ENCODE data around the gene KIF4A.
A peak's percentile ranks its signal among the peaks of the same experiment; 100 is the strongest.
"Not testable (repeated sequence)": the region's sequence is repeated elsewhere in the genome, so short reads cannot be mapped to it uniquely, and the experiment has no call there.

The KIF4A gene

GRCh38 chrX:70281951-70282350 lies 8.0 kb upstream of the KIF4A start, which contains the start of gene RAB41:
RAB41 (plus strand) TSS chrX:70282172; CDS start chrX:70282218, 46 bp downstream.
- no peak for DNase-seq (ENCODE audit: low read depth, low spot score)
- no peak within 1 kb of the TSS for H3K4me3 ChIP-seq (ENCODE audit: low read length)

GRCh38 chrX:70289168-70289792 lies 624 bp upstream of the KIF4A start:
- peak overlapping the region; percentile 77 for H3K4me3 ChIP-seq (ENCODE audit: low read length)
- DNase-seq (ENCODE audit: low read depth, low spot score) = no peak

- no peak overlapping the region for H3K4me3 ChIP-seq (ENCODE audit: low read length)
- DNase-seq (ENCODE audit: low read depth, low spot score) = no peak
Observed at GRCh38 chrX:70292788-70293187, 2.9 kb downstream of the KIF4A start.

- no peak overlapping the region for H3K4me3 ChIP-seq (ENCODE audit: low read length)
- DNase-seq (ENCODE audit: low read depth, low spot score) = no peak
Observed at GRCh38 chrX:70293621-70294020, 3.7 kb downstream of the KIF4A start.

- H3K4me3 ChIP-seq (ENCODE audit: low read length) = no peak overlapping the region
- DNase-seq (ENCODE audit: low read depth, low spot score) = no peak
Observed at GRCh38 chrX:70301716-70302115, 11.8 kb downstream of the KIF4A start.

- H3K4me3 ChIP-seq (ENCODE audit: low read length) = no peak overlapping the region
- no peak for DNase-seq (ENCODE audit: low read depth, low spot score)
Observed at GRCh38 chrX:70313503-70313902, 23.6 kb downstream of the KIF4A start.

- H3K4me3 ChIP-seq (ENCODE audit: low read length) = no peak overlapping the region
- no peak for DNase-seq (ENCODE audit: low read depth, low spot score)
Observed at GRCh38 chrX:70322784-70323183, 32.9 kb downstream of the KIF4A start.

- DNase-seq (ENCODE audit: low read depth, low spot score); H3K4me3 ChIP-seq (ENCODE audit: low read length): not testable (repeated sequence)
Observed at GRCh38 chrX:70323628-70324027, 33.7 kb downstream of the KIF4A start.

- no peak overlapping the region for H3K4me3 ChIP-seq (ENCODE audit: low read length)
- DNase-seq (ENCODE audit: low read depth, low spot score) = no peak
Observed at GRCh38 chrX:70324326-70324725, 34.4 kb downstream of the KIF4A start.

- no peak for DNase-seq (ENCODE audit: low read depth, low spot score)
- H3K4me3 ChIP-seq (ENCODE audit: low read length) = no peak overlapping the region
Observed at GRCh38 chrX:70331161-70331560, 41.3 kb downstream of the KIF4A start.

GRCh38 chrX:70332600-70332999 lies 42.7 kb downstream of the KIF4A start:
- no peak overlapping the region for H3K4me3 ChIP-seq (ENCODE audit: low read length)
- no peak for DNase-seq (ENCODE audit: low read depth, low spot score)

GRCh38 chrX:70336767-70337166 lies 46.9 kb downstream of the KIF4A start:
- DNase-seq (ENCODE audit: low read depth, low spot score) = no peak
- no peak overlapping the region for H3K4me3 ChIP-seq (ENCODE audit: low read length)

- DNase-seq (ENCODE audit: low read depth, low spot score) = no peak
Observed at GRCh38 chrX:70338290-70338689, 48.4 kb downstream of the KIF4A start.

GRCh38 chrX:70343435-70343834 lies 53.5 kb downstream of the KIF4A start:
- no peak for DNase-seq (ENCODE audit: low read depth, low spot score)
- no peak overlapping the region for H3K4me3 ChIP-seq (ENCODE audit: low read length)

More at GRCh38 chrX:70338290-70338689, 48.4 kb downstream of the KIF4A start:
- no peak overlapping the region for H3K4me3 ChIP-seq (ENCODE audit: low read length)

GRCh38 chrX:70346418-70347070 lies 56.6 kb downstream of the KIF4A start:
- H3K4me3 ChIP-seq (ENCODE audit: low read length) = no peak overlapping the region
- DNase-seq (ENCODE audit: low read depth, low spot score) = no peak

- not testable (repeated sequence) for H3K4me3 ChIP-seq (ENCODE audit: low read length); DNase-seq (ENCODE audit: low read depth, low spot score)
Observed at GRCh38 chrX:70348825-70349224, 58.9 kb downstream of the KIF4A start.

GRCh38 chrX:70349367-70350125 lies 59.6 kb downstream of the KIF4A start:
- H3K4me3 ChIP-seq (ENCODE audit: low read length); DNase-seq (ENCODE audit: low read depth, low spot score): not testable (repeated sequence)

GRCh38 chrX:70352496-70352895 lies 62.6 kb downstream of the KIF4A start:
- DNase-seq (ENCODE audit: low read depth, low spot score) = no peak
- no peak overlapping the region for H3K4me3 ChIP-seq (ENCODE audit: low read length)

GRCh38 chrX:70353514-70353913 lies 63.6 kb downstream of the KIF4A start:
- DNase-seq (ENCODE audit: low read depth, low spot score) = no peak
- no peak overlapping the region for H3K4me3 ChIP-seq (ENCODE audit: low read length)

- no peak overlapping the region for H3K4me3 ChIP-seq (ENCODE audit: low read length)
Observed at GRCh38 chrX:70354716-70355115, 64.8 kb downstream of the KIF4A start.

More at GRCh38 chrX:70354716-70355115, 64.8 kb downstream of the KIF4A start:
- DNase-seq (ENCODE audit: low read depth, low spot score) = no peak

Measured in Jurkat, Clone E6-1 (cell line).